Middle frontal gyrus (tissue), 1 donor: ENCODE results near the gene LRGUK.
"Not testable (repeated sequence)": the region's sequence is repeated elsewhere in the genome, so short reads cannot be mapped to it uniquely, and the experiment has no call there.

Experiments used
- DNase-seq: peaks from one replicate; pipeline ENCODE4 v3.0.0-alpha.2; 2015; ENCODE audit warnings: low spot score; ENCODE audit errors: extremely low spot score

LRGUK gene

DNA sequence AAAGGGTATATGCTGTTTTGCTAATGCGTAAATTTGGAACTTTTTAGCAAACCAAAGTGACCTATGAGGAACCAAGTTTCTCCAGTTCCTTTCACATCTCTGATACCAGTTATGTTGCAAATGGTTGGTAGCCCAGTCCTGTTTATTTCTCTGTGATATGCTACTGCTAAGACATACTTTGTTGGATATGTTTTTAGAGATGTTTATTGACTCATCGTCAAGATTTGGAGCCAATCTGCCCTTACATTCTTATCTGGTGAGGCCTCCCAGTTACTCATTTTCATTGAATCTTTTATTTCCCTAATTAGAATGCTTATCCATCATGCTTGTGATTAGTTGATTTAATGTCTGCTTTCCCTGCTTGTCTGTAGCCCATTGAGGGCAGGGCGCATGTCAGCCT lies 58.9 kb downstream of the LRGUK start:
- no peak for DNase-seq

DNA sequence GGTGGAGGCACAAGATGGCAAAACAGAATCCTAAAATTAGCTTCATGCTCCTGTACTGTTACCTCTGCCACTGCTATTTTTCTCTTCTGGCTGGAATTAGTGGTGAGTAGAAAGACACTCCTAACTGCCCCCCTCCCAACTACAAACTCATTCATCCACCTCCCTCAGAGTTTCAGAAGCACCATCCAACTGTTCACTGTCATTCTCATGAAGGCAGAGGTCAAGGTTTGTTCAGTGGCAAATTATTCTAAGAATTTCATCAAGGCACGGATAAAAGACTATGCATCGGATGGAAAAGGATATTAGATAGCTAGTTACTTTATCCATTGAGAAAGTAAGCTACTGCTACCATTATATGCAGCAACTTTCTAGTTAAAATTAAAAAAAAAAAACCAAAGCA lies 59.7 kb downstream of the LRGUK start:
- no peak for DNase-seq

DNA sequence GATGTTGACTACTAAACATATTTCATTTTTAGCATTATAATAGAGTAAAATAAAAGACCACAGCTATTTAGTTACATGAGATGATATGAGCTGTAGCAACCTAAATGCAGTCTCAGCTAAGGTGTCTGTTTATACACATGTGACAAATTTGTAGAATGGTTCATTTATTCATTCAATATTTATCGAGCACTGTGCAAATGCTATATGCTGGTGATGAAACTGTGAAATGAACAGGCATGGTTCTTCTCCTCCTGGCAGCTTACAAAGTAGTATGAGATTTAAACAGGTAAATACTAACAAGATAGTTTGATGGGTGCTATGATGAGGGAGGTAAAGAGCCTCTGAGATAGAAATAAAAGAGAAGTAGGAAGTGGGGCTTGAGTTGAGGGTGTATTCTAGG lies 60.8 kb downstream of the LRGUK start:
- no peak for DNase-seq

- no peak for DNase-seq
Observed at GRCh38 chr7:134188311-134188710, 61.2 kb downstream of the LRGUK start.

DNA sequence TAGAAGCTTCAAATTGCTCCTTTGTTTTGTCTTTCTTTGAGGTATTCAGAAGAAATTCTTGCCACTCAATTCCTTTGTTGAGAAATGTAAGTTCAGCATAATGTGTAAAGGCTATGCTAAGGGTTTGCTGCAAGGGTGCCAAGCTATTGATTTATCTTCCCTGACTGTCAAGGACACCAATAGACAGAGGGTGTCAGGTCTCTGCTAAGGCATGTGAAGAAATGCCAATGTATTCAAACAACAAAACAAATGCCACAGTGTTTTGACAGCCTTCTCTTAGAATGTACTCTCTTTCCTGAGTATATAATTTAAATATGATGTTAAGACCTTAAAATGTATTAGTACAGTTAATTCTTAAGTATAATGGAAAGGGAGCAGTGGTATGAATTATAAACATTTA lies 62.4 kb downstream of the LRGUK start:
- DNase-seq, result no peak

GRCh38 chr7:134191876-134192275 lies 64.7 kb downstream of the LRGUK start:
- no peak for DNase-seq

GRCh38 chr7:134193240-134193639 lies 66.1 kb downstream of the LRGUK start:
- no peak for DNase-seq

DNA sequence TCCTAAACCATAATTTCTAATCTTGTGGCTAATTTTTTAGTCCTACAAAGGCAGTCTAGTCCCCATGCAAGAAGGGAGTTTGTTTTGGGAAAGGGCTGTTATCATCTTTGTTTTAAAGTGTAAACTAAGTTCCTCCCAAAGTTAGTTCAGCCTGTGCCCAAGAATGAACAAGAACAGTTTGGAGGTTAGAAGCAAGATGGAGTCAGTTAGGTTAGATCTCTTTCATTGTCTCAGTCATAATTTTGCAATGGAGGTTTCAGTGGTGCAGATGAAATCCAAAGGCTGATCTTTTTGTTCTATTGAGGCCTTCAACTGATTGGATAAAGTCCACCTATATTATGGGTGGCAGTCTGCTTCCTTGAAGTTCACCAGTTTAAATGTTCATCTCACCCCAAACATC lies 68.1 kb downstream of the LRGUK start:
- DNase-seq, result no peak

GRCh38 chr7:134196439-134196838 lies 69.3 kb downstream of the LRGUK start:
- DNase-seq, result no peak

DNA sequence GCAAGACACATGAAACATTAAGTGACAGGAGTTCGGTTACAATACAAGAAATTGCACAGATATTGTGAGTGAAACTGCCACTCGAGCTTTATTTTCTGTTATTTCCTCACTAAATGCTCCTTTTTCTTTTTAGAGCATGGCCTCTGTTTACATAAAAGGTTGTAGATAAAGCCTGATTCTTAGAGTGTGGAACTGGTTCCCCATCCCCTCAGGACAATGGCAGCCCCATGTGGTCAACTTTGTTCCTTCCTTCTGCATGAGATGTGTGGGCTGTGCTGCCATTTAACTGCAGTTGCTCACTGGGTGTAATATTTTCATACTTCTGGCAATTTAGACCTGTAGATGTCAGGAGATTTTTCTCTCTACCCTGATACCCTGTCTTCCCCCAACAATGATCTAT lies 70.2 kb downstream of the LRGUK start:
- no peak for DNase-seq

GRCh38 chr7:134200970-134201369 lies 73.8 kb downstream of the LRGUK start:
- no peak for DNase-seq

DNA sequence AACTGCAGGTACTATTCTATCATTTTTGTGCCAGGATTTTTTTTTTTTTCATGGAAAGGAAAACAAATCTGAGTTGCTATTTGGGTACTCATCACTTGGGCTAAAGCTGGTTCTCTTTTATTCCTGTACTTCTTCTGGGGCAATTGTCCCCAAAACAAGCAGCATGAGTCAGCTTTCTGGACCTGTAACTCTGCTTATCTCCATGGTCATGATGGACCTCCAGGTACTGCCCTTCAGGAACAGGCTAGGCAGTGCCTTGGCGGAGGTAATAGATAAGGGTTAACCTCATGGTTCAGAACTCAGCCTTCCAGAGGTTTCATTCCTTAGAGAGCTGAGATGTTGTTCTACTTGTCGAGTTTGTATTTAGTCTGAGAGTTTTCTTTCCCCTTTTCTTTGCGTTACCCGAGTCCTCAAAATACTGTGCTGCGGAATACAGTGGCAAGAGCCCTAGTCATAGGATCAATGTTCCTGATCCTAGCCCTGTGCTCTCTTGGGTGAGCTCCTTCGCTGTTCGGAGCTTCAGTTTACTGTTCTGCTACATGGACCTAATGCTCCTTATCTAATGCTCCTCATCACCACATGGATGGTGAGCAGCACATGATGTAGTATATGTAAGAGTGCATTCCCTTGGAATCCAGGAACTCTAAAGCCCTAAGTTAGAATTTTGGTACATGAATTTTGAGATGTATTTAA lies 74.6 kb downstream of the LRGUK start:
- DNase-seq, result no peak

GRCh38 chr7:134203186-134203889 lies 76.2 kb downstream of the LRGUK start:
- DNase-seq, result no peak

GRCh38 chr7:134209322-134210015 lies 82.3 kb downstream of the LRGUK start:
- no peak for DNase-seq

- DNase-seq, result no peak
Observed at GRCh38 chr7:134210227-134210626, 83.1 kb downstream of the LRGUK start.

DNA sequence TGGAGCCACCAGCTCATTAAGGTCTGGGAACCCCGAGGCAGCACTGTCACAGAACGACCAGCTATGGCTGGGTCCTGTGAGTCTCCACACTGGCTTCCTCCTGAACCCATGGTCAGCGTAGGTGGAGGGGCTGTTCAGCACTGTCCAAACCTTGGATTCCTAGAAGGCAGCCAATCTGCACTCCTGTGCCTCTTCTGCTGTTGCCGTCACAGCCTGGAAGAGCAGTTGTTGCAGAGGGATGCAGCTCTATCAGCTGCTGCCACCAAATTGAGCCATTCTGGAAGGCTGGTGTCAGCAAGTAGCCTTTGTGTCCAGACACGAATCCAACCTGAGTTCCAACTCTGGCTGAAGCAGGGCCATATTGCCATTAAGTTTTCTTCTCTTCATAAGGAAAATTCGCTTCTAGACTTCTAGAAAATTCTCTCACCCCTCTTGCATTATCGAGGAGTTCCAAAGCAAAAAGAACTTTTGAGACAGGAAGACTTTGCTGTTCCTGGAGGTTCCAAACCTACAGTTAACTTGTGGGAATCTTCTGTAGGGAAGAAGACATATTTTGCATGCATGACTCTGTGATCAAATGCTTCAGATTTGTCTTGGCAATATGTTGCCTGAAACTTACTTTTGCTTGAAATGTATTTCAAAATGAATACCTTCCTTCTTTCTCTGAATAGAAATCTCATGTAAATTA lies 84.0 kb downstream of the LRGUK start:
- no peak for DNase-seq

DNA sequence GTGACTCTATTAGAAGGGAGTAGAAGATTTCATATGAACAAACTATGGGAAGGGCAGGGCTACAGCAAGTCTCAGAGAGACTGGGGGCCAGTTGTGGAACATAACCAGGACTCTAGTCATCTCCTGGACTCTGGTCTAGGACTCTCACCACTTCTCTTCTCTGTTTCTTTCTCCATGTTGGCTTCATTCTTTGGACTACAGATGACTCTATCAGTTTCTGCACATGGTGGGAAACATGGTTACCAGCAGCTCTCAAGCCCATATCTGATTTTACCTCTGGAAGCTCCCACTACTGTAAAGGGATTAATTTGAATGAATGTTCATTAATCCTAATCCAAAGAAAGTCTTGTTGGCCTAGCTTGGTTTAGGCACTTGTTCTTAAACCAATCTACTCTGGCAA lies 84.7 kb downstream of the LRGUK start:
- no peak for DNase-seq

GRCh38 chr7:134212576-134213546 lies 85.7 kb downstream of the LRGUK start:
- DNase-seq, result no peak

DNA sequence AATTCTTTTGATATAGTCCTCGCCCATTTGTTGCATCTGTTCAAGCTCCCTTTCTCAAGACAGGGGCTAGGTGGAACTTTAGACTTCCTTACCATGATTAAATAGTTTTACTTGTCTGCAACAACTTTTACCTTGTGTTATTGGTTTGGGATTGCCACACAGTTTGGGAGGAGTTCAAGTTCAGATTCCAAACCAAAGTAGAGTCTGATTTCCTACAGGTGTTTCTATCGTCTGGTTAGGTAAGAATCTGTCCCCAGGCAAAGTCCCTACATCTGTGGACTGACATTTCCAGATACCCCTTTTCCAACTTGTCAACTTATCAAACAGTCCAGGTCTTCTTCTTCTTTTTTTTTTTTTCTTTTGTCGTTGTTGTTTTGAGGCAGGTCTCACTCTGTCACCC lies 93.1 kb downstream of the LRGUK start:
- DNase-seq, result no peak

DNA sequence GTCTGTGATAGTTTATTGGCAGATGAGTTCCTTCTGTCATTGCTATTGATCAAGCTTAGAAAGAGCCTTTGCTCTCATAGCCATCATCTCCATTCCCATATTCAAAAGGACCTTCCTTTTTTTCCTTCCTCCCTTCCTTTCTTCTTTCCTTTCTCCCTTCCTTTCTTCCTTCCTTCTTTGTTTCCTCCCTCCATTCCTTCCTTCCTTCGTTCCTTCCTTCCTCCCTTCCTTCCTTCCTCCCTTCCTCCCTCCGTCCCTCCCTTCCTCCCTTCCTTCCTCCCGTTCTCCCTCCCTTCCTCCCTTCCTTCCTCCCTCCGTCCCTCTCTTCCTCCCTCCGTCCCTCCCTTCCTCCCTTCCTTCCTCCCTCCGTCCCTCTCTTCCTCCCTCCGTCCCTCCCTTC lies 104.2 kb downstream of the LRGUK start:
- not testable (repeated sequence) for DNase-seq

DNA sequence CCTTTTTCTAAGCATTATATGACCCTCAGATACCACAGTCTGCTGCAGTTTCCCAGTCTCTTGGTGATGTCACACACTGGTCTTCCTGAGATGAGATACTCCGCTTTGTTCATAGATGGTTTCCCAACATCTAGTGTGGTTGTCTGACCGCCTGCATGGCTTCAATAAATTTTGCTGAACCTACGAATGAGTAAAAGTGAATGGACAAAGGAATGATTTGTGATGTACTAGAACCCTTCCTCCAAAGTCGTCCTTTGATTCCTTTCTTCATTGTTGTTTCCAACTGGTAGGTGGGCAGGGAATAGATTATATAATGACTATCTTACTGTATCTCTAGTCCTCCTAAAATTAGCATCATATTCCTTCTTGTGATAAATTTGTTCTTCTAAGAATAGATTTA lies 107.1 kb downstream of the LRGUK start:
- no peak for DNase-seq
